ENCODE results near the gene KLHL17. TPM values are rescaled to one million over a fixed set of nuclear protein-coding genes. Genes with fewer than 3 reads are reported as not detected.

The KLHL17 gene
- total RNA-seq, 1 donor from 2014 or later = 17.0 TPM

DNA sequence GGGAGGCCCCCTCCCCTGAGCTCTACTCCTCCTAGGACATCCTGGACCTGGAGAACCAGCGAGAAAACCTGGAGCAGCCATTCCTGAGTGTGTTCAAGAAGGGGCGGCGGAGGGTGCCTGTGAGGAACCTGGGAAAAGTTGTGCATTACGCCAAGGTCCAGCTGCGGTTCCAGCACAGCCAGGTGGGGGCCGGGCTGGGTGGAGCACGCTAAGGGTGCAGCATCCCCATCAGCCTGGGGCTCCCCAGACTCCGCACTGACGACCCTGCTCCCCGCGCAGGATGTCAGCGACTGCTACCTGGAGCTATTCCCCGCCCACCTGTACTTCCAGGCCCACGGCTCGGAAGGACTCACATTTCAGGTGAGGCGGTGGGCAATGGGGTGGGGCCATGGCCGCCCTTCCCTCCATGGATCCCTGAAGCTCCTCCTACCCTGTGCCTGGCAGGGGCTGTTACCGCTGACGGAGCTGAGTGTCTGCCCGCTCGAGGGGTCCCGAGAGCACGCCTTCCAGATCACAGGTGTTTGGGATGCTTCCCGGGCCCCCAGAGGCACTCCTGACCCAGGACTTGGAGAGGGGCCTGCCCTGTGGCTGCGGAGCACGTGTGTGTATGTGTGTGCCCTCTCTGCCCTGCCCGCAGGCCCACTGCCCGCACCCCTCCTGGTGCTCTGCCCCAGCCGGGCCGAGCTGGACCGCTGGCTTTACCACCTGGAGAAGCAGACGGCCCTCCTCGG is 10.0 kb downstream of the KLHL17 start:
- H3K27me3 ChIP-seq (ENCODE audit: low read depth) = peaks cover 63% of the 10 kb centered on the region
- TF ChIP-seq, protein P1, sequence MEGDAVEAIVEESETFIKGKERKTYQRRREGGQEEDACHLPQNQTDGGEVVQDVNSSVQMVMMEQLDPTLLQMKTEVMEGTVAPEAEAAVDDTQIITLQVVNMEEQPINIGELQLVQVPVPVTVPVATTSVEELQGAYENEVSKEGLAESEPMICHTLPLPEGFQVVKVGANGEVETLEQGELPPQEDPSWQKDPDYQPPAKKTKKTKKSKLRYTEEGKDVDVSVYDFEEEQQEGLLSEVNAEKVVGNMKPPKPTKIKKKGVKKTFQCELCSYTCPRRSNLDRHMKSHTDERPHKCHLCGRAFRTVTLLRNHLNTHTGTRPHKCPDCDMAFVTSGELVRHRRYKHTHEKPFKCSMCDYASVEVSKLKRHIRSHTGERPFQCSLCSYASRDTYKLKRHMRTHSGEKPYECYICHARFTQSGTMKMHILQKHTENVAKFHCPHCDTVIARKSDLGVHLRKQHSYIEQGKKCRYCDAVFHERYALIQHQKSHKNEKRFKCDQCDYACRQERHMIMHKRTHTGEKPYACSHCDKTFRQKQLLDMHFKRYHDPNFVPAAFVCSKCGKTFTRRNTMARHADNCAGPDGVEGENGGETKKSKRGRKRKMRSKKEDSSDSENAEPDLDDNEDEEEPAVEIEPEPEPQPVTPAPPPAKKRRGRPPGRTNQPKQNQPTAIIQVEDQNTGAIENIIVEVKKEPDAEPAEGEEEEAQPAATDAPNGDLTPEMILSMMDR (IDR thresholded peaks at IDR 0.05) = no peak
- H3K4me3 ChIP-seq = no peak overlapping the region
- H3K27ac ChIP-seq = no peak overlapping the region
- intact Hi-C loops (cut with DNase I) = no loop called here
- ATAC-seq = no peak
- no peaks in the 10 kb centered on the region for H3K36me3 ChIP-seq
- H3K9me3 ChIP-seq = no peaks in the 10 kb centered on the region
- H3K4me1 ChIP-seq = peaks cover 18% of the 10 kb centered on the region
- DNase-seq = no peak

DNA sequence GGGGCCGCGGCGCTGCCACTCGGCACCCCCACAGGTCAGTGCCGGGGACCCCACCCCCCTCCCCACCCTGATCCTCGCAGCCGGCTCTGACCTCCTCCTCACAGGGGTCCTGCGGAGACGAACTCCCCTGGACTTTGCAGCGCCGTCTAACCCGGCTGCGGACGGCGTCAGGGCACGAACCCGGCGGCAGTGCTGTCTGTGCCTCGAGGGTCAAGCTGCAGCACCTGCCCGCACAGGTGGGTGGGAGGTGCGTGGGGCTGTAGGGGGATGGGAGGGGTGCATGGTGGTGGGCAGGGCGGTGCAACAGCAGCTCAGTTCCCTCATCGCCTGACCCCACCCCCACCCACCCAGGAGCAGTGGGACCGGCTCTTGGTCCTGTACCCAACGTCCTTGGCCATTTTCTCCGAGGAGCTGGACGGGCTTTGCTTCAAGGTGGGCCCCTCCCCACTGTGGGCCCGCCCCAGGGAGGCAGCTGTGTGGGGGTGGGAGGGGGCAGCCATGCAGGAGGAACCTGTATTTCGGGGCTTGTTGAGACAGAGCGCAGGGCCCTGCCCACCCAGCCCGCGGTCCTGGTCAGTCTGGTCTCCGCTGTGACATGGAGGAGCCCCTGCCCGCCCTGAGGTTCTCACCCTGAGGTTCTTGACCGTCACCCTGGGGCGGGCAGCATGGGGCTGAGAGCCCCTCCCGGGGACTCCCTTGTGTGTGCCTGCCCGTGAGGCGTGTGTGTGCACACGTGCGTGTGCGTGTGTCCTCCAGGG is 10.8 kb downstream of the KLHL17 start:
- DNase-seq (no peak), ATAC-seq (no peak)
- no peak overlapping the region for H3K27ac ChIP-seq
- TF ChIP-seq, protein P1 (IDR thresholded peaks at IDR 0.05) = no peak
- H3K27me3 ChIP-seq (ENCODE audit: low read depth) = peaks cover 69% of the 10 kb centered on the region
- H3K9me3 ChIP-seq = no peaks in the 10 kb centered on the region
- intact Hi-C loops (cut with DNase I) = no loop called here
- no peak overlapping the region for H3K4me3 ChIP-seq
- peaks cover 20% of the 10 kb centered on the region for H3K4me1 ChIP-seq
- no peaks in the 10 kb centered on the region for H3K36me3 ChIP-seq

DNA sequence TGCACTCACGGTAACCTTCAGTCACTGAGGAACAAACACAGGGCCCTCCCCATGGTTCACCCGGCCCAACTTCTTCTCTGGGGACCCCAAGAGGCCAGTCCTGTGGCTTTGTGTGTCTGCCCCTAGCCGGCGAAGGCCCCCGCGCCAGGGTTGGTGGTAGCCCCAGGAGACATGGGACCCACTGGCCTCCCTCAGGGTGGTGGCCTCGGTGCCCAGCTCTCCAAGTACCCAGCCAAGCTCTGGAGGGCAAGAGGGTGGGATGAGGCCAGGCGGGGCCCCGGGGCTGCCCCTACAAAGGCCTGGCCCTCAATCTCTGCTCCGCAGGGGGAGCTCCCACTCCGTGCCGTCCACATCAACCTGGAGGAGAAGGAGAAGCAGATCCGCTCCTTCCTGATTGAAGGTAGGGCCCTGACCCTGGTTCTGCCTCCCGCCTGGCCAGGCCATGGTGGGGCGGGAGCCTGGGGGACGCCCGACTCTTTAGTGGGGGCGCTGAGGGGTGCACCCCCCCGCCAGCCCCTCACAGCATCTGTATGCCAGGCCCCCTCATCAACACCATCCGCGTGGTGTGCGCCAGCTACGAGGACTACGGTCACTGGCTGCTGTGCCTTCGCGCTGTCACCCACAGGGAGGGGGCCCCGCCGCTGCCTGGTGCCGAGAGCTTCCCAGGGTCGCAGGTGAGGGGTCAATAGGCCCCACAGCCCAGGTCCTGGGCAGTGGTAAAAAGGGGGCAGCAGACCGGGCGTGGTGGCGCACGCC is 11.5 kb downstream of the KLHL17 start:
- Histone ChIP-seq H3K9me3 (no peaks in the 10 kb centered on the region), H3K27me3 (ENCODE audit: low read depth) (peaks cover 72% of the 10 kb centered on the region), H3K36me3 (no peaks in the 10 kb centered on the region), H3K4me1 (peaks cover 16% of the 10 kb centered on the region), H3K27ac (no peak overlapping the region), H3K4me3 (no peak overlapping the region)
- DNase-seq (no peak), ATAC-seq (no peak)
- intact Hi-C loops (cut with DNase I) = no loop called here
- TF ChIP-seq, protein P1 (IDR thresholded peaks at IDR 0.05) = no peak

DNA sequence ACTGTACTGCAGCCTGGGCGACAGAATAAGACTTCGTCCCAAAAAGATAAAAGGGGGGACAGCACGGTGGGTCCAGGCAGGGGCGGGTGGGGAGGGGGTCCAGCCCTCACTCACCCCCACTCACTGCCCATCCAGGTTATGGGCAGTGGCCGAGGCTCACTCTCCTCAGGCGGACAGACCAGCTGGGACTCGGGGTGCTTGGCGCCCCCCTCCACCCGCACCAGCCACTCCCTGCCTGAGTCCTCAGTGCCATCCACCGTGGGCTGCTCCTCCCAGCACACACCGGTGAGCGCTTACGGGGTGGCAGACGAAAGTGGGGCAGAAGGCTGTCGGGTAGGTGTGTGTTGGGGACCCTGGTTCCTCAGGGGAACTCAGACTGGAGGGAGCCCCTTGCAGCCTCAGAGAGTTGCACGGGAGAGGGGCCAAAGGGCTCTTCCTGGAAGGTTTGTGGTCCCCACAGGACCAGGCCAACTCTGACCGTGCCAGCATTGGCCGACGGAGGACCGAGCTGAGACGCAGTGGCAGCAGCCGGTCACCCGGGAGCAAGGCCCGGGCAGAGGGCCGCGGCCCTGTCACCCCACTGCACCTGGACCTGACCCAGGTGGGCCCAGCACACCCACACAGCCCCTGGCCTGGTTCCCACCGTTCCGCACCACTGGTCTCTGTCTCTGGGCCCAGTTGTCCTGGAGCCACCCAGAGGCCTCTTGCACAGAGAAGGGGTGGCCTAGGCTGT is 12.5 kb downstream of the KLHL17 start:
- intact Hi-C loops (cut with DNase I) = no loop called here
- no peaks in the 10 kb centered on the region for H3K9me3 ChIP-seq
- no peak overlapping the region for H3K27ac ChIP-seq
- ATAC-seq (no peak), DNase-seq (no peak)
- H3K36me3 ChIP-seq = no peaks in the 10 kb centered on the region
- H3K27me3 ChIP-seq (ENCODE audit: low read depth) = peaks cover 69% of the 10 kb centered on the region
- H3K4me1 ChIP-seq = peaks cover 11% of the 10 kb centered on the region
- no peak overlapping the region for H3K4me3 ChIP-seq
- TF ChIP-seq, protein P1 (IDR thresholded peaks at IDR 0.05) = no peak
